Activated CD8-positive, alpha-beta T cell treated with anti-CD3 and anti-CD28 coated beads for 36 hours (primary cell): ENCODE results near the gene KIN. TPM values are rescaled to one million over a fixed set of nuclear protein-coding genes. Genes with fewer than 3 reads are reported as not detected.
"Not testable (repeated sequence)": the region's sequence is repeated elsewhere in the genome, so short reads cannot be mapped to it uniquely, and the experiment has no call there.

Source experiments
- ATAC-seq: fragments of 200-7000 bp; cut with Tn5 transposase; one replicate; pipeline ENCODE4 v1.10.0; 2021; ENCODE audit warnings: mild to moderate bottlenecking, moderate library complexity
- CTCF ChIA-PET: fragments of 350-600 bp; sonication (Branson Sonifier 250); formaldehyde crosslinking; loops from one replicate; lab custom pipeline; 2021; ENCODE audit warnings: antibody characterized with exemption; lab: Charles Lee
- POLR2A ChIA-PET: fragments of 350-600 bp; sonication (Branson Sonifier 250); formaldehyde crosslinking; loops from one replicate; lab custom pipeline; 2021; ENCODE audit warnings: antibody characterized with exemption; lab: Charles Lee
- DNase-seq: peaks from one replicate; pipeline ENCODE4 v3.0.0-alpha.2; 2020
- H3K27ac Mint-ChIP-seq: one replicate; pipeline ENCODE4 v1.8.0; 2021; ENCODE audit warnings: mild to moderate bottlenecking, mixed read lengths
- H3K27me3 Mint-ChIP-seq: one replicate; pipeline ENCODE4 v1.8.0; 2021; ENCODE audit warnings: mixed read lengths
- H3K36me3 Mint-ChIP-seq: one replicate; pipeline ENCODE4 v1.8.0; 2021; ENCODE audit warnings: low read depth, mixed read lengths
- H3K4me1 Mint-ChIP-seq: one replicate; pipeline ENCODE4 v1.8.0; 2021; ENCODE audit warnings: low read depth, mixed read lengths
- H3K4me3 Mint-ChIP-seq: one replicate; pipeline ENCODE4 v1.8.0; 2021; ENCODE audit warnings: mild to moderate bottlenecking, moderate library complexity, mixed read lengths
- H3K9me3 Mint-ChIP-seq: one replicate; pipeline ENCODE4 v1.8.0; 2021; ENCODE audit warnings: mixed read lengths
- intact Hi-C: fragments of 100-400 bp; cut with micrococcal nuclease; formaldehyde crosslinking; loops from one replicate; pipeline ENCODE4 v1.10.0; 2022
- total RNA-seq, 2 experiments: library from RNA; stranded (reverse); gene quantifications; one replicate each; pipeline ENCODE4 v1.2.3, GENCODE V29; 2021
- TF ChIP-seq, protein P1 (sequence below): fragments of 200-600 bp; IDR thresholded peaks from one replicate; pipeline ENCODE4 v1.8.0; 2022; ENCODE audit warnings: antibody characterized with exemption, mild to moderate bottlenecking

KIN gene
- total RNA-seq, 2 experiments from 2014 or later, result 10.7 to 12.6 TPM

DNA sequence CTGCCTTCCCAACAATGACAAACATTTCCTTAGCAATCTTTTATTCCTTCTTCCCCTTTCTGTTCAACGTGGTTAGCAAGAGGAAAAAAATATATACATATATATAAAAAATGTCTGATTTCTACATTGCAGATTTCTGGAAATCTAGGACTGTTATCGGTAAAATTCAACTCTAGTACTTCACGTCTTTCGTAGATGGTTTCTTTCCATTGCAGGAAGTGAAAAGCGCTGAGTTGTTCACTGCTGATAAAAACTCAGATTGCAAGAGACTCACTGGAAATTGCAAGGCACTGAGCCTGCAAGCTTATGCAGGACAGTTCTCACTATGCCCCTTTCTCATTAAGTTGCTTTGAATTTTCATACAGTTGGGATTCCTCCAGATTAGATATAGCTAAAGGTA, 23.9 kb downstream of the KIN start:
- H3K27ac Mint-ChIP-seq, result no peak overlapping the region
- DNase-seq, result no peak
- TF ChIP-seq, protein P1, sequence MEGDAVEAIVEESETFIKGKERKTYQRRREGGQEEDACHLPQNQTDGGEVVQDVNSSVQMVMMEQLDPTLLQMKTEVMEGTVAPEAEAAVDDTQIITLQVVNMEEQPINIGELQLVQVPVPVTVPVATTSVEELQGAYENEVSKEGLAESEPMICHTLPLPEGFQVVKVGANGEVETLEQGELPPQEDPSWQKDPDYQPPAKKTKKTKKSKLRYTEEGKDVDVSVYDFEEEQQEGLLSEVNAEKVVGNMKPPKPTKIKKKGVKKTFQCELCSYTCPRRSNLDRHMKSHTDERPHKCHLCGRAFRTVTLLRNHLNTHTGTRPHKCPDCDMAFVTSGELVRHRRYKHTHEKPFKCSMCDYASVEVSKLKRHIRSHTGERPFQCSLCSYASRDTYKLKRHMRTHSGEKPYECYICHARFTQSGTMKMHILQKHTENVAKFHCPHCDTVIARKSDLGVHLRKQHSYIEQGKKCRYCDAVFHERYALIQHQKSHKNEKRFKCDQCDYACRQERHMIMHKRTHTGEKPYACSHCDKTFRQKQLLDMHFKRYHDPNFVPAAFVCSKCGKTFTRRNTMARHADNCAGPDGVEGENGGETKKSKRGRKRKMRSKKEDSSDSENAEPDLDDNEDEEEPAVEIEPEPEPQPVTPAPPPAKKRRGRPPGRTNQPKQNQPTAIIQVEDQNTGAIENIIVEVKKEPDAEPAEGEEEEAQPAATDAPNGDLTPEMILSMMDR, result no peak
- CTCF ChIA-PET, result no interaction called here
- ATAC-seq, result no peak
- H3K27me3 Mint-ChIP-seq, result no peaks in the 10 kb centered on the region
- peaks cover 25% of the 10 kb centered on the region for H3K36me3 Mint-ChIP-seq
- H3K4me1 Mint-ChIP-seq, result no peaks in the 10 kb centered on the region
- intact Hi-C loops, result no loop called here
- H3K9me3 Mint-ChIP-seq, result no peaks in the 10 kb centered on the region
- H3K4me3 Mint-ChIP-seq, result no peak overlapping the region
- POLR2A ChIA-PET, result no interaction called here

DNA sequence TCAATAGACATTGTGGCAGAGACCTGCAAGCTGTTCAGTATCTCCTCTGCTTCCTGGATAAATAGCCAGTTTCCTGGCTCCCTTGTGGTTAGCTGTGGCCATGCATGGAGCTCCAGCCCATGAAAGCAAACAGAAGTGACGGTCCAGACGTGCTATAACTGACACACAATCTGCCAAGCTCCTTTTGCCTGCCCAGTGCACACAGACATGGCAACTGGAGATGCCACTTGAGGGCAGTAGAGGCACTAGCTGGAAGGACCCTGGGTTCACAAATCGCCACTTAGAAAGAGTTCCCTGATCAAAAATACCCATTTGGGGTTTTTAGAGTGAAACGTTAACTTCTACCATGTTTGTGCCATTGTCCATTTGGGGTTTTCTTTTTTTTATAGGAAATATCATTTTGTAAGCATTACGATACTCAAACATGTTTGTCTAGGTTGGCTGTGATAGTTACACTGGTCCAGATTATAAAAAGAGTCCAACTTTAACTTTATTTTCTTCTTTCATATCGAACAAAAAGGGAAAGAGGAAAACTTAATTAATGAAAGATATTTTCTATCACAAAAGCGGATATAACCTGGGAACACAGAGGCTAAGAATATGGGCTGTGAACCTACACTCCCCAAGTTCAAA, 31.3 kb downstream of the KIN start:
- POLR2A ChIA-PET, result interaction anchor here (0.8 kb wide), 1 partner anchor 332 kb away, joined by 3 read pairs; no protein-coding TSS in a partner anchor
- Mint-ChIP-seq H3K4me3 (no peak overlapping the region), H3K4me1 (no peaks in the 10 kb centered on the region), H3K27ac (no peak overlapping the region), H3K36me3 (peaks cover 38% of the 10 kb centered on the region), H3K9me3 (no peaks in the 10 kb centered on the region), H3K27me3 (no peaks in the 10 kb centered on the region)
- ATAC-seq, result peak; percentile 66
- intact Hi-C loops, result no loop called here
- TF ChIP-seq, protein P1, result peak; percentile 59
- peak; percentile 49 for DNase-seq
- CTCF ChIA-PET, result interaction anchor here (1.2 to 1.4 kb wide), 5 partner anchors 10 to 1546 kb away, joined by 3 to 7 read pairs (median 4); no protein-coding TSS in a partner anchor

DNA sequence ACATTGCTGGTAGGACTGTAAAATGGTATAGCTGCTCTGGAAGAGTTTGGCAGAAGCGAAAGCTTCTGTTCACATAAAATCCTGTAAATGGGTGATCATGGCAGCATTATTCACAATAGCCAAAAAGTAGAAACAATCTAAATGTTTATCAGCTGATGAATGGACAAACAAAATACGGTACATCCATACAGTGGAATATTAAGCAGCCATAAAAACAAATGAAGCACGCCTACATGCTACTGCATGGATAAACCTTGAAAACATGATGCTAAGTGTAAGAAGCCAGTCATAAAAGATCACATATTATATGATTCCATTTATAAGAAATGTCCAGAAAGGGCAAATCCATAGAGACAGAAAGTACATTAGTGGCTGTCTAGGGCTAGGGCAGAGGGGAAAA, 32.7 kb downstream of the KIN start:
- ChIA-PET CTCF (interaction anchor here (1.4 kb wide), 1 partner anchor 229 kb away, joined by 7 read pairs; no protein-coding TSS in a partner anchor), POLR2A (no interaction called here)
- Mint-ChIP-seq H3K27me3 (no peaks in the 10 kb centered on the region), H3K4me1 (no peaks in the 10 kb centered on the region), H3K9me3 (no peaks in the 10 kb centered on the region), H3K27ac (no peak overlapping the region), H3K4me3 (no peak overlapping the region), H3K36me3 (peaks cover 38% of the 10 kb centered on the region)
- TF ChIP-seq, protein P1, result no peak
- DNase-seq (no peak), ATAC-seq (no peak)
- intact Hi-C loops, result no loop called here

DNA sequence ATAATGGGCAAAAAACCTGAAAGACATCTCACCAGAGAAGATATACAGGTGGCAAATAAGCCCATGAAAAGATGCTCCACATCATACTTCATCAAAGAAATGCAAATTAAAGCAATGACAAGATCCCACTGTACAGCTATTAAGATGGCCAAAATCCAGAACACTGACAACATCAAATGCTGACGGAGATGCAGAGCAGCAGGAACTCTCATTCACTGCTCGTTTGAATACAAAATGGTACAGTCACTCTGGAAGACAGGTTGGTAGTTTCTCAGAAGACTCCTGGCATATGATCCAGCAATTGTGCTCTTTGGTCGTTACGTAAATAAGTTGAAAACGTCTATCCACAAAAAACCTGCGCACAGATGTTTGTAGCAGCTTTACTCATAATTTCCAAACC, 35.5 kb downstream of the KIN start:
- intact Hi-C loops, result no loop called here
- Mint-ChIP-seq H3K4me3 (no peak overlapping the region), H3K4me1 (no peaks in the 10 kb centered on the region), H3K9me3 (no peaks in the 10 kb centered on the region), H3K27ac (no peak overlapping the region), H3K27me3 (no peaks in the 10 kb centered on the region), H3K36me3 (peaks cover 29% of the 10 kb centered on the region)
- ChIA-PET CTCF (no interaction called here), POLR2A (interaction anchor here (1.1 kb wide), 1 partner anchor 36 kb away, joined by 3 read pairs; the partner anchor contains the start of genes ATP5F1C and KIN)
- ATAC-seq (no peak), DNase-seq (no peak)
- TF ChIP-seq, protein P1, result no peak

DNA sequence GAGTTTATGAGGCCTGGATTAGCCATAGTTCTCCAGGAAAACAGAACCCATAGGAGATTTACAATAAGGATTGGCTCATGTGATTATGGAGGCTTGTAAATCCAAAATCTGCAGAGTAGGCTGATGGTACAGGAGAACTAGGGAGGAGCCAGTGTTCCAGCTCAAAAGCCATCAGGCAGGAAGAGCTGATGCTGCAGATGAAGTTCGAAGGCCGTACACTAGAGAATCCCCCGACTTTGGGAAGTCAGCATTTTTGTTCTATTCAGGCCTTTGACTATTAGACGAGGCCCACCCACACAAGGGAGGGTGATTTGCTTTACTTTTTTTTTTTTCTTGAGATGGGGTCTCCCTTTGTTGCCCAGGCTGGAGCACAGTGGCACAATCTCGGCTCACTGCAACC, 37.6 kb downstream of the KIN start:
- no peak for ATAC-seq
- intact Hi-C loops, result no loop called here

DNA sequence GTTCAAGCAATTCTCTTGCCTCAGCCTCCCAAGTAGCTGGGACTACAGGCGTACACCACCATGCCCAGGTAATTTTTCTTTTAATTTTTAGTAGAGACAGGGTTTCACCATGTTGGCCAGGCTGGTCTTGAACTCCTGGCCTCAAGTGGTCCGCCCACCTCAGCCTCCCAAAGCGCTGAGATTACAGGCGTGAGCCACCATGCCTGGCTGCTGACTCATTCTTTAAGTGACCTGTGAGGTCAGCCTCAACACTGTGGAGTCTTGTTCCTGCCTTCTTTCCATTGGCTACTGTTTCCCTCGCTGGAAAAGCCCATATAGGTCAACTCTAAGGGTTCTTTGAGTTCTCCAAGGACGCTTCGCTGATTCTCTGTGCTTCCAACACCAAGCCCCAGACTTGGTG, 39.2 kb downstream of the KIN start:
- DNase-seq, H3K27ac Mint-ChIP-seq, intact Hi-C loops, H3K27me3 Mint-ChIP-seq, CTCF ChIA-PET, H3K4me1 Mint-ChIP-seq, POLR2A ChIA-PET, ATAC-seq, H3K4me3 Mint-ChIP-seq, H3K9me3 Mint-ChIP-seq: not testable (repeated sequence)
- peaks cover 14% of the 10 kb centered on the region for H3K36me3 Mint-ChIP-seq

More for the DNA sequence above, 37.6 kb downstream of the KIN start:
- no peak for DNase-seq
- POLR2A ChIA-PET, result no interaction called here
- H3K9me3 Mint-ChIP-seq, result no peaks in the 10 kb centered on the region
- TF ChIP-seq, protein P1, result no peak
- H3K27ac Mint-ChIP-seq, result no peak overlapping the region
- no peak overlapping the region for H3K4me3 Mint-ChIP-seq
- no peaks in the 10 kb centered on the region for H3K27me3 Mint-ChIP-seq
- peaks cover 21% of the 10 kb centered on the region for H3K36me3 Mint-ChIP-seq
- no peaks in the 10 kb centered on the region for H3K4me1 Mint-ChIP-seq
- CTCF ChIA-PET, result no interaction called here
